Ovary (tissue), 3 donors: ENCODE measurements around the gene LAMC1.

Experiments used
- POLR2A ChIP-seq: fragments of 450-650 bp; IDR thresholded peaks from one replicate; pipeline ENCODE4 v1.6.1; 2017; ENCODE audit warnings: antibody characterized with exemption, mild to moderate bottlenecking, moderate library complexity
- TF ChIP-seq, protein P1 (sequence below), 3 donors: fragments of 450-650 bp in 2 of 3; fragments of 200-600 bp in 1 of 3; IDR thresholded peaks; one replicate each; pipeline versions ENCODE4 v1.5.1 to v1.8.0; 2016 to 2022; ENCODE audit warnings: antibody characterized with exemption in 3 of 3, mild to moderate bottlenecking in 1 of 3
- donor health status: DM: no; HTN: no; CAD: no.

DNA sequence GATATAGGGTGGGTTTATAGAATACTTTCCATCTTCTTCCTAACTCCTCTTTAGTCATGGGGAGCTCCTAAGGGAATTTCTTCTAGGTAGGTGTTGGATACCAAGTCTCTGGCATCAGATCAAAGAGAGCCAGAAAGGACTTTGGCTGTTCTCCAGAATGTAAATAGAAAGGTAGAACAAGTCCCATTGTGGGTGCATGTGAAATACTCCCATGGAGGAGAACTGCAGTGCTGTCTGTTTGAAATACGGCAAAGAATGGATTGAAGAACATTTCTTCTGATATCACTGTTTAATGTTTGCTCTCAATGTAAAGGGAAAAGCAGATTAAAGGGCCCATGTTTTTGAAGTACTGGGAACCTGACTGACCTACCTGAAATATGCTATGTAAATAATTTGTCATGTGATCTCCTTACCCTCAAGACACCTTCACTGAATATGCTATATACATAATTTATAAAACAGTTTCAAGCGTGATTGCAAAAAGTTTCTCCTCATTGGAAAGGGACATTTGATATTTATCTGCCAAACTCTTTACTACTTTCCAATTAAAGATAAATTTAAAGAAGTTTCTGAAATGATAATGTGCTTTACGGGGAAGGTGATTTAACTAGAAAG lies 65.9 kb downstream of the LAMC1 start:
- TF ChIP-seq, protein P1, sequence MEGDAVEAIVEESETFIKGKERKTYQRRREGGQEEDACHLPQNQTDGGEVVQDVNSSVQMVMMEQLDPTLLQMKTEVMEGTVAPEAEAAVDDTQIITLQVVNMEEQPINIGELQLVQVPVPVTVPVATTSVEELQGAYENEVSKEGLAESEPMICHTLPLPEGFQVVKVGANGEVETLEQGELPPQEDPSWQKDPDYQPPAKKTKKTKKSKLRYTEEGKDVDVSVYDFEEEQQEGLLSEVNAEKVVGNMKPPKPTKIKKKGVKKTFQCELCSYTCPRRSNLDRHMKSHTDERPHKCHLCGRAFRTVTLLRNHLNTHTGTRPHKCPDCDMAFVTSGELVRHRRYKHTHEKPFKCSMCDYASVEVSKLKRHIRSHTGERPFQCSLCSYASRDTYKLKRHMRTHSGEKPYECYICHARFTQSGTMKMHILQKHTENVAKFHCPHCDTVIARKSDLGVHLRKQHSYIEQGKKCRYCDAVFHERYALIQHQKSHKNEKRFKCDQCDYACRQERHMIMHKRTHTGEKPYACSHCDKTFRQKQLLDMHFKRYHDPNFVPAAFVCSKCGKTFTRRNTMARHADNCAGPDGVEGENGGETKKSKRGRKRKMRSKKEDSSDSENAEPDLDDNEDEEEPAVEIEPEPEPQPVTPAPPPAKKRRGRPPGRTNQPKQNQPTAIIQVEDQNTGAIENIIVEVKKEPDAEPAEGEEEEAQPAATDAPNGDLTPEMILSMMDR (IDR thresholded peaks at IDR 0.05) = no peak
- no peak for TF ChIP-seq POLR2A
